IMR-90 (cell line): Measurements from ENCODE around the gene CBX8. TPM values are rescaled to one million over a fixed set of nuclear protein-coding genes. Genes with fewer than 3 reads are reported as not detected.

Experiments
- ATAC-seq: fragments of 200-7000 bp; cut with Tn5 transposase; 2 replicates; pipeline ENCODE4 v1.9.1; 2020; ENCODE audit warnings: low read depth, mild to moderate bottlenecking, moderate library complexity
- BruUV-seq: library from RNA; stranded (reverse); fragments of 400-500 nt; replicated peaks from 2 replicates; lab custom pipeline; 2021; lab: Mats Ljungman, UMichigan
- CTCF ChIA-PET: fragments of 300-600 bp; formaldehyde crosslinking; extraction: SDS; loops from one replicate; lab custom pipeline; 2021; ENCODE audit warnings: antibody characterized with exemption; lab: Yijun Ruan, JAX
- POLR2A ChIA-PET: fragments of 300-600 bp; sonication (Branson Sonifier 250); formaldehyde crosslinking; loops from one replicate; lab custom pipeline; 2022; ENCODE audit warnings: antibody characterized with exemption; ENCODE audit not compliant: unreplicated experiment; lab: Charles Lee
- DNase-seq: peaks from one replicate; pipeline ENCODE4 v3.0.0; 2013
- H2AFZ ChIP-seq: replicated peaks from 2 replicates; pipeline ENCODE3; 2013; ENCODE audit warnings: low read length, mild to moderate bottlenecking; ENCODE audit not compliant: poor library complexity
- H2AK5ac ChIP-seq: 2 replicates; pipeline ENCODE4 v1.6.1; 2013; ENCODE audit warnings: low read depth, low read length, inconsistent platforms
- H2AK9ac ChIP-seq: replicated peaks from 2 replicates; pipeline ENCODE3; 2013; ENCODE audit warnings: mild to moderate bottlenecking, low read depth, low read length, moderate library complexity; ENCODE audit not compliant: poor library complexity
- H2BK120ac ChIP-seq: 2 replicates; pipeline ENCODE4 v1.6.1; 2013; ENCODE audit warnings: low read depth, low read length, inconsistent platforms
- H2BK15ac ChIP-seq: 3 replicates; pipeline ENCODE4 v1.6.1; 2013; ENCODE audit warnings: low read depth, low read length, inconsistent platforms
- H2BK20ac ChIP-seq: 2 replicates; pipeline ENCODE4 v1.6.1; 2013; ENCODE audit warnings: low read depth, mild to moderate bottlenecking, inconsistent platforms, low read length, moderate library complexity
- H2BK5ac ChIP-seq: 2 replicates; pipeline ENCODE4 v1.6.1; 2013; ENCODE audit warnings: mild to moderate bottlenecking, low read depth, low read length, inconsistent platforms; ENCODE audit not compliant: poor library complexity, severe bottlenecking
- H3K14ac ChIP-seq: replicated peaks from 2 replicates; pipeline ENCODE4 v1.6.1; 2013; ENCODE audit warnings: low read depth, low read length, inconsistent platforms
- H3K18ac ChIP-seq: 2 replicates; pipeline ENCODE4 v1.6.1; 2013; ENCODE audit warnings: low read depth, low read length, control low read depth
- H3K23ac ChIP-seq: 2 replicates; pipeline ENCODE4 v1.6.1; 2013; ENCODE audit warnings: low read depth, low read length, inconsistent platforms
- H3K27ac ChIP-seq: 2 replicates; pipeline ENCODE4 v1.5.1; 2013; ENCODE audit warnings: mild to moderate bottlenecking, control low read depth, low read length; ENCODE audit not compliant: insufficient read depth
- H3K27me3 ChIP-seq: 2 replicates; pipeline ENCODE4 v1.6.1; 2013; ENCODE audit warnings: low read length; ENCODE audit not compliant: control insufficient read depth, insufficient read depth
- H3K36me3 ChIP-seq: 2 replicates; pipeline ENCODE4 v1.6.1; 2013; ENCODE audit warnings: low read length, mixed read lengths; ENCODE audit not compliant: control insufficient read depth, insufficient read depth
- H3K4ac ChIP-seq: 2 replicates; pipeline ENCODE4 v1.6.1; 2013; ENCODE audit warnings: low read depth, low read length, inconsistent platforms
- H3K4me1 ChIP-seq: 2 replicates; pipeline ENCODE4 v1.6.1; 2013; ENCODE audit warnings: low read length, mixed read lengths; ENCODE audit not compliant: control insufficient read depth, insufficient read depth
- H3K4me2 ChIP-seq: 2 replicates; pipeline ENCODE4 v1.6.1; 2013; ENCODE audit warnings: low read depth, mild to moderate bottlenecking, control low read depth, low read length, moderate library complexity
- H3K4me3 ChIP-seq: 2 replicates; pipeline ENCODE4 v1.5.1; 2013; ENCODE audit warnings: low read depth, mild to moderate bottlenecking, control low read depth, low read length, moderate library complexity; ENCODE audit not compliant: insufficient read depth
- H3K56ac ChIP-seq: 2 replicates; pipeline ENCODE4 v1.6.1; 2013; ENCODE audit warnings: low read length, inconsistent platforms; ENCODE audit not compliant: insufficient read depth; ENCODE audit errors: extremely low read depth
- H3K79me1 ChIP-seq, 2 experiments: 2 replicates each; pipeline ENCODE4 v1.6.1; 2013; ENCODE audit warnings: low read length in 2 of 2, inconsistent platforms in 1 of 2, low read depth in 1 of 2
- H3K9ac ChIP-seq: 2 replicates; pipeline ENCODE4 v1.6.1; 2013; ENCODE audit warnings: low read depth, low read length, control low read depth
- H3K9me1 ChIP-seq: 2 replicates; pipeline ENCODE4 v1.6.1; 2013; ENCODE audit warnings: low read length, inconsistent platforms; ENCODE audit not compliant: insufficient read depth
- H3K9me3 ChIP-seq: 2 replicates; pipeline ENCODE4 v1.6.1; 2013; ENCODE audit warnings: low read length; ENCODE audit not compliant: control insufficient read depth, insufficient read depth
- H4K20me1 ChIP-seq: 2 replicates; pipeline ENCODE4 v1.6.1; 2013; ENCODE audit warnings: low read length, inconsistent platforms; ENCODE audit not compliant: insufficient read depth
- H4K5ac ChIP-seq: 2 replicates; pipeline ENCODE4 v1.6.1; 2013; ENCODE audit warnings: mild to moderate bottlenecking, low read depth, low read length, control low read depth
- H4K8ac ChIP-seq, 2 experiments: 2 replicates each; pipeline ENCODE4 v1.6.1; 2013; ENCODE audit warnings: low read depth in 2 of 2, low read length in 2 of 2, control low read depth in 1 of 2, inconsistent platforms in 1 of 2
- H4K91ac ChIP-seq: 2 replicates; pipeline ENCODE4 v1.6.1; 2013; ENCODE audit warnings: low read depth, low read length, inconsistent platforms; ENCODE audit not compliant: insufficient read depth
- CEBPB ChIP-seq: IDR thresholded peaks from 2 replicates; pipeline ENCODE4 v1.6.1; 2012; ENCODE audit warnings: low read depth, low read length, improper control_type of control experiment
- CHD1 ChIP-seq: IDR thresholded peaks from 2 replicates; pipeline ENCODE4 v1.6.1; 2012; ENCODE audit warnings: low read depth, low read length, improper control_type of control experiment
- CTCF ChIP-seq: conservative IDR thresholded peaks from 2 replicates; pipeline ENCODE4 v1.5.1; 2012; ENCODE audit warnings: mild to moderate bottlenecking, low read depth, low read length, improper control_type of control experiment
- FOS ChIP-seq: fragments of 150-350 bp; IDR thresholded peaks from 2 replicates; pipeline ENCODE4 v1.6.1; 2016; ENCODE audit warnings: low read depth, low read length
- MAZ ChIP-seq: IDR thresholded peaks from 2 replicates; pipeline ENCODE4 v1.6.1; 2012; ENCODE audit warnings: low read depth, mild to moderate bottlenecking, low read length, improper control_type of control experiment, moderate library complexity, borderline replicate concordance
- POLR2A ChIP-seq: IDR thresholded peaks from 2 replicates; pipeline ENCODE4 v1.6.1; 2012; ENCODE audit warnings: mild to moderate bottlenecking, low read depth, low read length
- SMC3 ChIP-seq: fragments of 150-350 bp; IDR thresholded peaks from 2 replicates; pipeline ENCODE4 v1.6.1; 2016; ENCODE audit warnings: low read depth, mild to moderate bottlenecking, antibody characterized with exemption, low read length, moderate library complexity
- WGBS, 2 experiments: methylation state at CpG; one replicate each; pipeline versions ENCODE4 v1.1.5 to v1.1.7; 2013; ENCODE audit warnings: missing lambda C conversion rate in 2 of 2; ENCODE audit not compliant: insufficient read length in 1 of 2; ENCODE audit errors: extremely low coverage in 2 of 2; 5-methylcytosine and 5-hydroxymethylcytosine counted together
- dilution Hi-C: fragments of 300-500 bp; cut with HindIII; formaldehyde crosslinking; loops from one replicate; pipeline ENCODE4 v1.14.3; 2018; ENCODE audit warnings: low sequenced_read_pairs; ENCODE audit not compliant: unreplicated experiment
- in situ Hi-C: fragments of 300-500 bp; cut with MboI; formaldehyde crosslinking; loops from 3 replicates; pipeline ENCODE4 v1.14.3; 2019; ENCODE audit warnings: low sequenced_read_pairs, inconsistent platforms, mixed read lengths
- intact Hi-C: fragments of 100-400 bp; cut with micrococcal nuclease; formaldehyde crosslinking; loops from 2 replicates; pipeline ENCODE4 v1.10.0; 2022
- polyA plus RNA-seq, 3 experiments: library from polyadenylated mRNA; depleted of rRNA; stranded (reverse); fragments of >200 nt; gene quantifications; 2 replicates each; pipeline ENCODE4 v1.2.3, GENCODE V29; 2012; ENCODE audit warnings: low replicate concordance in 1 of 3
- total RNA-seq: library from RNA; depleted of rRNA; stranded (reverse); fragments of >200 nt; gene quantifications from 2 replicates; pipeline ENCODE4 v1.2.3, GENCODE V29; 2012

CBX8 gene
- total and polyA plus RNA-seq, 2 of the 4 experiments (the other 2 are of a cell fraction) = 3.2 to 5.4 TPM

GRCh38 chr17:79788455-79788854 lies 8.4 kb downstream of the CBX8 start:
- H4K5ac ChIP-seq = no peak overlapping the region
- H4K20me1 ChIP-seq = peaks cover 7% of the 10 kb centered on the region; the same call in 1 of the 2 replicates
- no peaks in the 10 kb centered on the region for H3K9me3 ChIP-seq
- TF ChIP-seq FOS = no peak
- no peak for TF ChIP-seq MAZ
- TF ChIP-seq CHD1 = no peak
- TF ChIP-seq SMC3 = no peak
- no peak for TF ChIP-seq CTCF
- no peak for TF ChIP-seq CEBPB
- no peak for TF ChIP-seq POLR2A
- no peak overlapping the region for H3K4ac ChIP-seq
- ATAC-seq (no peak), DNase-seq (no peak)
- no peak overlapping the region for H2BK15ac ChIP-seq
- H3K18ac ChIP-seq = no peak overlapping the region
- H2AK9ac ChIP-seq = no peak overlapping the region
- peaks cover 4% of the 10 kb centered on the region for H3K36me3 ChIP-seq
- ChIA-PET CTCF (no interaction called here), POLR2A (no interaction called here)
- no peaks in the 10 kb centered on the region for H3K9me1 ChIP-seq
- in situ Hi-C loops (loop anchor here (10.0 kb wide), 1 partner anchor 126 kb away; no protein-coding TSS in a partner anchor), intact Hi-C loops (no loop called here), dilution Hi-C loops (no loop called here)
- BruUV-seq = no TSS peak
- no peak overlapping the region for H4K8ac ChIP-seq
- H2BK5ac ChIP-seq = no peak overlapping the region
- no peak overlapping the region for H3K23ac ChIP-seq
- H3K27ac ChIP-seq = no peak overlapping the region
- no peak overlapping the region for H3K9ac ChIP-seq
- H3K27me3 ChIP-seq = peaks cover 37% of the 10 kb centered on the region
- no peak overlapping the region for H3K4me2 ChIP-seq
- no peak overlapping the region for H3K4me3 ChIP-seq
- peaks cover 2% of the 10 kb centered on the region for H3K4me1 ChIP-seq
- no peak overlapping the region for H2BK20ac ChIP-seq
- no peak overlapping the region for H2BK120ac ChIP-seq
- H2AK5ac ChIP-seq = no peak overlapping the region
- H3K14ac ChIP-seq = no peak overlapping the region
- H2AFZ ChIP-seq = no peak overlapping the region
- H3K56ac ChIP-seq = no peak overlapping the region
- 22% methylated on average over 1 of the region's 5 CpGs; no CpG with 5 or more reads in 1 of the 2 experiments for WGBS, 2 experiments
- H4K91ac ChIP-seq = no peak overlapping the region
- H3K79me1 ChIP-seq = no peaks in the 10 kb centered on the region
